C4-2B (cell line): ENCODE measurements around the gene LRRC25.

Experiments used
- H3K27ac ChIP-seq: fragments of 450-650 bp; 2 replicates; pipeline ENCODE4 v1.5.1; 2017
- ZFX ChIP-seq: fragments of 450-650 bp; IDR thresholded peaks from 2 replicates; pipeline ENCODE4 v1.6.1; 2017
- TF ChIP-seq, protein P1 (sequence below): fragments of 450-650 bp; conservative IDR thresholded peaks from 2 replicates; pipeline ENCODE4 v1.5.1; 2017; ENCODE audit warnings: mild to moderate bottlenecking

LRRC25 gene

DNA sequence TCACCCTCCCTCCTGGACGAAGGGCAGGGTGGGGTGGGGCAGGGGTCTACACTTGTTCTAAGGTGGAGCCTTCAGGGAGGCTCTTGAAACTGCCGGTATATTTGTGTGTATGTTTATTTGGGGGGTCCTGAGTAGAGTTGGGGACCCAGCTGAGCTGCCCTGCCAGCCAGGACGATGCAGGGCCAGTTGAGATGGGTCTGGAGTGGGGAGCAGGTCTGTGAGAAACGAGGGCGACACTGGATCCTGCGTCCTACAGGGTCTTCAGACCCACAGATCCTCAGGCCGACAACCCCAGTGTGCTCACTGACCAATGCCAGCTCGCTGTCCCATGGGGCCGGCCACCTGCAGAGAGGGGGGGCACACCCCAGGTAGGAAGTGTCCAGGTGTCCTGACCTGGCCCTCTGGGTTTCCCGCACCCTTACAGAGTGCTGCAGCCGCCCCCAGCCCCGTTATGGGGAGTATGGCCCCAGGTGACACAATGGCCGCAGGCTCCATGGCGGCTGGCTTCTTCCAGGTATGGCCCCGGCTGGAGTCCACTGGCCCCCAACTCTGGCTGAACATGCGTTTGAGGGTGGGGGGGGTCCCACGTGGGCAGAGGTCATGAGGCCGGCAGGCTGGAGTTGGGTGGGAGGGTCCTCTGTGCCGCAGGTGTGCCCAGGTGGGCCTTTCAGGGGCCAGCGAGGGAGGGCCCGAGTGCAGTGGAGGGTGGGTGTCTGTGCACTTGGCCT, 33.2 kb upstream of the LRRC25 start:
- no peak overlapping the region for H3K27ac ChIP-seq
- TF ChIP-seq, protein P1, sequence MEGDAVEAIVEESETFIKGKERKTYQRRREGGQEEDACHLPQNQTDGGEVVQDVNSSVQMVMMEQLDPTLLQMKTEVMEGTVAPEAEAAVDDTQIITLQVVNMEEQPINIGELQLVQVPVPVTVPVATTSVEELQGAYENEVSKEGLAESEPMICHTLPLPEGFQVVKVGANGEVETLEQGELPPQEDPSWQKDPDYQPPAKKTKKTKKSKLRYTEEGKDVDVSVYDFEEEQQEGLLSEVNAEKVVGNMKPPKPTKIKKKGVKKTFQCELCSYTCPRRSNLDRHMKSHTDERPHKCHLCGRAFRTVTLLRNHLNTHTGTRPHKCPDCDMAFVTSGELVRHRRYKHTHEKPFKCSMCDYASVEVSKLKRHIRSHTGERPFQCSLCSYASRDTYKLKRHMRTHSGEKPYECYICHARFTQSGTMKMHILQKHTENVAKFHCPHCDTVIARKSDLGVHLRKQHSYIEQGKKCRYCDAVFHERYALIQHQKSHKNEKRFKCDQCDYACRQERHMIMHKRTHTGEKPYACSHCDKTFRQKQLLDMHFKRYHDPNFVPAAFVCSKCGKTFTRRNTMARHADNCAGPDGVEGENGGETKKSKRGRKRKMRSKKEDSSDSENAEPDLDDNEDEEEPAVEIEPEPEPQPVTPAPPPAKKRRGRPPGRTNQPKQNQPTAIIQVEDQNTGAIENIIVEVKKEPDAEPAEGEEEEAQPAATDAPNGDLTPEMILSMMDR, result no peak
- no peak for TF ChIP-seq ZFX

DNA sequence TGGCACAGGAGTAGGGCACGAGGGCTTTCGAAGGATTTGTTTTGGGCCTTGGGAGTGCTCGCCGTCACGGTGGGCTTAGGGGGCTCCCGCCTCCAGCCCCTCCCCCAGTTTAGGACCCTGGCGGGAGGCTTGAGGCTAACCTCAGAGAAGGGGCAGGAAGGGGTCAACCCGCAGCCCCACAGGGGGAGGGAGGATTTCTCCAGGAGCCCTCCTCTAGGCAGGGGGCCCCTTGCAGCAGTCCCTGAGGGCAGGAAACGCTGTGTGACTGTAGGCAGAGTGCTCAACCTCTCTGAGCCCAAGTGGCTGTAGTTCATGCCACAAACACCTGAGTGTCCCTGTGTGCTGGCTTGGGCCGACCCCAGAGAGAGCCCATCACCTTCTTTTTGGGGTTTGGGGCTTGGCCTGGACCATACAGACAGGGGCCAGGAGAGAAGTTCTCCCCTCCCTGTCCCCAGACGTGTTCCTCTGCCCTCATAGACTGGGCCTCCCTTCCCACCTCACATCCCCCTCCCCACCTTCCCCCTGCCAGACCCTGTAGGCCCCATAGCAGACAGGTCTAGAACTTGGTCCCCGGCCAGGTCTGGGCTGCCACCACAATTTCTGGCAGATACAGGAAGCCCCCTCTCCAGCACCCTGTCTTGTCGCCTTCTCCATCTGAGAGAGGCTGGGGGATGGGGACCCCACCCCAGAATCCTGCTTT, 32.4 kb upstream of the LRRC25 start:
- no peak overlapping the region for H3K27ac ChIP-seq

DNA sequence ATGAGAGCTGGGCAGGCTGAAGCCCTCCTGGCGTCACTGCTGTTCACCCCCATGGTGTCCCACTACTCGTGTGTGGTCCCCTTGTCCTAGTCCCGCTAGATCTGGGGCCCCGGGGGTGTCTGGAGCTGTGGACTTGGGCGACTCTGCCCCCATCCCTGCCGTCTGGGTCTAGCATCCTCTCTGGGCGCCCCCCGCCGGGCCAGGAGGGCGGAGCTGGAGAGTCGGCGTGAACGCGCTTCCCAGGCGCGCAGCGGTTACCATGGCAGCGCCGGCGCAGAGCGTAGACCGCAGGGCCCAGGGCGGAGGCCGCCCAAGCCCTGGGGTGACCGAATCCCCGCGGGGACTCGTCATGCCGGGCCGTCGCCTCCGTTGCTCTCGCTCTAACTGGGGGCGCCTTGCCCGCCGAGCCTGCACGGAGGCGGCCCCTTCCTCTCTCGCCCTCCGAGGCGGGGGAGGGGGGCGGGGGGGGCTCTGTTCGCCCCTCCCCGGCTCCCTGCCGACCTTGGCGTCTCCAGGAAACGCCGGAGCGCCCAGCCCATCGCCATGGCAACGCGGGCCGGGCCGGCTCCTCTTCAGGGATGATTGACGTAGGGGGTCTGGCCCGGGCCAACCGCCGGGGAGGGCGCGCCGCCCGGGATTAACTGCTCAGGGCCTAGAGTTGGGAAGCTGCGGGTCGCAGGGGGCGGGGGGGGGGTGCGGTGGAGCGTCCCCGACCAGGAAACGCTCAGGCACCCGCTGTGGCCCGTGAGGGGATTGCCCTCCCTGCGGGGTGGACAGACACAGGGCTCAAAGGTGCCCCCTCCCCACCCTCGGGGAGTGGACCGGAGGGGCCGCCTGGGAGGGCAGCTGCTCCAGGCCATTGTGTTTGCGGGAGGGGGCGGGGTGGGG, 31.6 kb upstream of the LRRC25 start:
- no peak overlapping the region for H3K27ac ChIP-seq
- TF ChIP-seq ZFX, result no peak
- TF ChIP-seq, protein P1, result no peak

More for the DNA sequence above, 32.4 kb upstream of the LRRC25 start:
- no peak for TF ChIP-seq ZFX
- TF ChIP-seq, protein P1, result no peak

DNA sequence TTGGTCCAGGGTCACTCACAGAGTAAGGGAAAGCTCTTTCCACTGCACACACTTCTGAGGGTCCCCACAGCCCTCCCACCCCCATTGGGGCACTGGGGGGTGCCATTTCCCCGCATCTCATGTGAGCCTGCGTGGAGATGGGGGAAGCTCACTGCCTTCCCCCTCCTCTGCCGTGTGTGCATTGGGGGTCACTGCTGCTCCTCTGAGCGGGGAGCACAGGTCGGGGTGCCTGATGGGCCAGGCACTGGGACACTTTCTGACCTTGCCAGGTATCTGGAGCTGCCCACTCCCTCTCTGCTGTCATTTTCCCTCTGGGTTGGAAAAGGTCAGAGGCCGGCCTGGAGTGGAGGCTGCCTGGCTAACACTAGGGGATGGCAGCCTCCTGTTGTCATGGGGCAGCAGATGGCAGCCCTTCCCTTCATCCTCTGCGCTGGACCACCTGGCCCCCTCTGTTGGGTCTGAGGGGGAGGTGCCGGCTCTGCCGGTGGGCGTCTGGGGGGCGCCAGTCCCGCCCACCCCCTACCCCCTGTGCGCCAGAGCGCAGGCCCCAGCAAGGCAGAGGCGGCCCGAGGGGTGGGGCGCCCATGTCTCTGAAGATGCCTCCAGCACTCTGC, 30.9 kb upstream of the LRRC25 start:
- no peak overlapping the region for H3K27ac ChIP-seq
- TF ChIP-seq ZFX, result no peak
- TF ChIP-seq, protein P1, result no peak

DNA sequence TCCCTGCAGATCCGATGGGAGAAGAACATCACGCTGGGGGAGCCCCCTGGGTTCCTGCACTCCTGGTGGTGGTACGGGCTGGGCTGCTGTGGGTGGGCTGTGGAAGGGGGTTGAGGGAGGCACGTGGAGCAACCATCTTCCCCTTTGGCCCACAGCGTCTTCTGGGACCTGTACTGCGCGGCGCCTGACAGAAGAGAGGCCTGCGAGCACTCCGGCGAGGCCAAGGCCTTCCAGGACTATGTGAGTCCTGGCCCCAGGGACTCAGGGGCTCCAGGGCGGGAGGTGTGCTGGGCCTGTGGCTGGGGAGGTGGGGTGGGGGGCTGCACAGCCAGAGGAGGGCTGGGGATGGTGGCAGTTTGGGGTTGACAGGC, 30.3 kb upstream of the LRRC25 start:
- no peak overlapping the region for H3K27ac ChIP-seq
- TF ChIP-seq ZFX, result no peak
- TF ChIP-seq, protein P1, result no peak

DNA sequence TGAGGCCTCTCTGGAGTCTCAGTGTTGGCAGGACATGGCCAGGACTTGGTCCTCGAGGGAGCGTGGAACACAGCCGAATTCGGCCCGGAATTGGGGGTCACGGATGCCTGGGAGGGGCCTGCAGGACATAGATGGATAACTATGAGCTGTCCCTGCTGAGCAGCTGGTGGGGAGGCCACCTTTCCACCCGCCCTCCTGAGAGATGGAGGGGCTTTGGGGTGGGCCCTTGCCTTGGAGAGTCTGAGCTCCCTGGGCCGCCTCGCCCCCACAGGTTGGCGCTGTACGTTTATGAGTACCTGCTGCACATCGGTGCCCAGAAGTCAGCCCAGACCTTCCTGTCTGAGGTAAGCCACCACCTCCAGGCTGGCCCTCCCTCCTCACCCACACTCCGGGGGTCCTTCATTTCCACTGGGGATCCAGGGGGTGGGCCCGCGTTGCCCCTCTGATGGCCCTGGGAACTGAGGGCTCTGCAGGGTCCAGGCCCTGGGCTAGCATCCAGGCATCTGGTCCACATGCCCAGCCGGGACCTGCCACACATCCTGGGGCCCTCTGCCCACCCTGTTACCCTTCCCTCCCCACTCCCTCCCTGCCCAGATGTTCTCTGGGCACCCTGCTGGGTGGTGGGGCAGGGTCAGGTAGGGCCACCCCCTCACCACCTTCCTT, 29.8 kb upstream of the LRRC25 start:
- H3K27ac ChIP-seq, result no peak overlapping the region
- no peak for TF ChIP-seq ZFX
- TF ChIP-seq, protein P1, result no peak
